OCI-LY3 (cell line): ENCODE data around the gene SUZ12.
"Not testable (repeated sequence)": the region's sequence is repeated elsewhere in the genome, so short reads cannot be mapped to it uniquely, and the experiment has no call there.

Experiments used
- CTCF ChIP-seq: fragments of 200-600, 300-600 bp; sonication (generic); IDR thresholded peaks from 2 replicates; pipeline ENCODE4 v1.5.1; 2014; ENCODE audit warnings: antibody characterized with exemption, low read length, low read depth
- EZH2phosphoT487 ChIP-seq: fragments of 200-600 bp; shearing (Covaris generic); IDR thresholded peaks from 2 replicates; pipeline ENCODE4 v1.6.1; 2018; ENCODE audit warnings: antibody characterized with exemption, mixed run types, low read depth

GRCh38 chr17:31951953-31952352 lies 15.1 kb downstream of the SUZ12 start:
- TF ChIP-seq CTCF, EZH2phosphoT487: not testable (repeated sequence)
